CD14-positive monocyte (primary cell): ENCODE data around the gene TRMO. TPM values are rescaled to one million over a fixed set of nuclear protein-coding genes. Genes with fewer than 3 reads are reported as not detected.
"Not testable (repeated sequence)": the region's sequence is repeated elsewhere in the genome, so short reads cannot be mapped to it uniquely, and the experiment has no call there.

Experiments
- DNase-seq, 3 donors: peaks; one replicate each; pipeline ENCODE4 v3.0.0-alpha.2; 2011 to 2022
- H2AFZ ChIP-seq: 2 replicates; pipeline ENCODE4 v1.6.0; 2012; ENCODE audit warnings: mild to moderate bottlenecking, low read depth, low read length, inconsistent platforms; ENCODE audit not compliant: insufficient read depth, poor library complexity, severe bottlenecking
- H3K27ac ChIP-seq, 2 donors: 1 replicate in 1 of 2; 2 replicates in 1 of 2; pipeline ENCODE4 v1.5.1; 2012 to 2013; ENCODE audit warnings: low read length in 2 of 2, control low read depth in 1 of 2, inconsistent platforms in 1 of 2, low read depth in 1 of 2, mild to moderate bottlenecking in 1 of 2
- H3K27me3 ChIP-seq, 2 donors: one replicate each; pipeline versions ENCODE4 v1.6.0 to v1.6.1; 2011 to 2013; ENCODE audit warnings: low read length in 2 of 2; ENCODE audit not compliant: control insufficient read depth in 2 of 2, insufficient read depth in 2 of 2
- H3K36me3 ChIP-seq, 2 donors: replicated peaks in 1 of 2; 1 replicate in 1 of 2; 2 replicates in 1 of 2; pipeline versions ENCODE4 v1.5.1 to v1.6.1; 2012 to 2013; ENCODE audit warnings: low read length in 2 of 2, control low read depth in 1 of 2, inconsistent platforms in 1 of 2, mild to moderate bottlenecking in 1 of 2; ENCODE audit not compliant: insufficient read depth in 2 of 2, control insufficient read depth in 1 of 2
- H3K4me1 ChIP-seq, 2 donors: 1 replicate in 1 of 2; 2 replicates in 1 of 2; pipeline versions ENCODE4 v1.5.1 to v1.6.1; 2012 to 2013; ENCODE audit warnings: low read length in 2 of 2, control low read depth in 1 of 2, inconsistent platforms in 1 of 2, mild to moderate bottlenecking in 1 of 2, moderate library complexity in 1 of 2; ENCODE audit not compliant: insufficient read depth in 2 of 2, control insufficient read depth in 1 of 2
- H3K4me2 ChIP-seq: replicated peaks from 2 replicates; pipeline ENCODE3; 2012; ENCODE audit warnings: low read length, moderate library complexity, mild to moderate bottlenecking; ENCODE audit not compliant: poor library complexity, severe bottlenecking; ENCODE audit errors: extremely low read depth
- H3K4me3 ChIP-seq, 3 experiments: fragments of 200-600 bp in 1 of 3; sonication (generic) in 1 of 3; replicated peaks in 1 of 3; 1 replicate in 2 of 3; 2 replicates in 1 of 3; pipeline ENCODE4 v1.5.1; 2011 to 2013; ENCODE audit warnings: low read length in 3 of 3, mild to moderate bottlenecking in 3 of 3, control low read depth in 2 of 3, low read depth in 2 of 3, inconsistent platforms in 1 of 3, moderate library complexity in 1 of 3
- H3K79me2 ChIP-seq: 2 replicates; pipeline ENCODE4 v1.6.0; 2012; ENCODE audit warnings: mild to moderate bottlenecking, control low read depth, inconsistent platforms, low read length, moderate library complexity; ENCODE audit not compliant: insufficient read depth
- H3K9ac ChIP-seq: 2 replicates; pipeline ENCODE4 v1.6.0; 2017; ENCODE audit warnings: low read length, mild to moderate bottlenecking; ENCODE audit not compliant: insufficient read depth, poor library complexity, severe bottlenecking
- H3K9me3 ChIP-seq, 2 donors: replicated peaks in 1 of 2; 1 replicate in 1 of 2; 2 replicates in 1 of 2; pipeline versions ENCODE4 v1.5.1 to v1.6.1; 2012 to 2013; ENCODE audit warnings: low read length in 2 of 2, control low read depth in 1 of 2; ENCODE audit not compliant: control insufficient read depth in 1 of 2, insufficient read depth in 1 of 2
- H4K20me1 ChIP-seq: 2 replicates; pipeline ENCODE4 v1.6.0; 2012; ENCODE audit warnings: mild to moderate bottlenecking, low read length, control low read depth, moderate library complexity; ENCODE audit not compliant: insufficient read depth
- H3K27ac Mint-ChIP-seq, 7 donors: one replicate each; pipeline ENCODE4 v1.8.0; 2020; ENCODE audit warnings: mild to moderate bottlenecking in 7 of 7, mixed read lengths in 7 of 7, moderate library complexity in 6 of 7, inconsistent platforms in 2 of 7
- H3K27me3 Mint-ChIP-seq, 3 donors: one replicate each; pipeline ENCODE4 v1.8.0; 2021 to 2022; ENCODE audit warnings: low read depth in 3 of 3, mild to moderate bottlenecking in 3 of 3, mixed read lengths in 3 of 3, moderate library complexity in 3 of 3, inconsistent platforms in 1 of 3
- H3K36me3 Mint-ChIP-seq, 2 donors: one replicate each; pipeline ENCODE4 v1.8.0; 2020; ENCODE audit warnings: mixed read lengths in 2 of 2, inconsistent platforms in 1 of 2, mild to moderate bottlenecking in 1 of 2
- H3K4me1 Mint-ChIP-seq: one replicate; pipeline ENCODE4 v1.8.0; 2020; ENCODE audit warnings: mild to moderate bottlenecking, mixed read lengths
- H3K4me3 Mint-ChIP-seq, 2 donors: one replicate each; pipeline ENCODE4 v1.8.0; 2020; ENCODE audit warnings: mild to moderate bottlenecking in 2 of 2, mixed read lengths in 2 of 2, moderate library complexity in 1 of 2
- H3K9me3 Mint-ChIP-seq, 7 donors: one replicate each; pipeline ENCODE4 v1.8.0; 2020 to 2022; ENCODE audit warnings: mixed read lengths in 7 of 7, mild to moderate bottlenecking in 6 of 7, moderate library complexity in 6 of 7, inconsistent platforms in 2 of 7
- CTCF ChIP-seq: fragments of 200-600 bp; IDR thresholded peaks from one replicate; pipeline ENCODE4 v1.8.0; 2022; ENCODE audit warnings: antibody characterized with exemption, mild to moderate bottlenecking
- WGBS: methylation state at CpG from one replicate; pipeline ENCODE4 v1.1.5; 2013; ENCODE audit warnings: missing lambda C conversion rate; ENCODE audit not compliant: insufficient coverage; 5-methylcytosine and 5-hydroxymethylcytosine counted together
- intact Hi-C, 2 donors: fragments of 100-400 bp; cut with micrococcal nuclease; formaldehyde crosslinking; loops; one replicate each; pipeline versions ENCODE4 v1.15.0 to v1.15.1; 2023
- polyA plus RNA-seq, 3 donors: library from polyadenylated mRNA; depleted of rRNA in 1 of 3; unstranded in 2 of 3; stranded (reverse) in 1 of 3; fragments of 300-500 nt in 2 of 3; fragments of >200 nt in 1 of 3; fragmentation: Illumina TruSeq in 2 of 3; gene quantifications; 1 replicate in 2 of 3; 2 replicates in 1 of 3; pipeline ENCODE4 v1.2.3, GENCODE V29; 2012 to 2021

The TRMO gene
- polyA plus RNA-seq, 3 donors = 13.4 to 20.6 (median 13.5) TPM

GRCh38 chr9:97961361-97961760, 39.1 kb upstream of the TRMO start:
- H2AFZ ChIP-seq = no peak overlapping the region
- no peaks in the 10 kb centered on the region for H3K4me1 ChIP-seq
- H3K9me3 ChIP-seq = no peaks in the 10 kb centered on the region
- no CpG with 5 or more reads among the region's 2 CpGs for WGBS
- no peaks in the 10 kb centered on the region for H3K36me3 Mint-ChIP-seq
- no peak for TF ChIP-seq CTCF
- H3K27me3 Mint-ChIP-seq = peaks cover 0 to 2% (median 2%) of the 10 kb centered on the region in 3 donors
- H3K9ac ChIP-seq = no peak overlapping the region
- no peak overlapping the region for H3K4me2 ChIP-seq
- no peaks in the 10 kb centered on the region for H3K79me2 ChIP-seq
- H3K36me3 ChIP-seq = no peaks in the 10 kb centered on the region
- no peaks in the 10 kb centered on the region for H3K27me3 ChIP-seq
- H3K4me3 ChIP-seq = no peak overlapping the region
- H4K20me1 ChIP-seq = no peaks in the 10 kb centered on the region
- H3K27ac ChIP-seq = no peak overlapping the region
- no peaks in the 10 kb centered on the region for H3K4me1 Mint-ChIP-seq
- intact Hi-C loops = no loop called here
- DNase-seq = no peak
- H3K27ac Mint-ChIP-seq = no peak overlapping the region
- no peaks in the 10 kb centered on the region for H3K9me3 Mint-ChIP-seq
- H3K4me3 Mint-ChIP-seq = no peak overlapping the region

GRCh38 chr9:97960678-97961328, 38.5 kb upstream of the TRMO start:
- H3K4me1 ChIP-seq, H3K27me3 Mint-ChIP-seq, H3K9ac ChIP-seq, H3K36me3 ChIP-seq, H2AFZ ChIP-seq, H3K27ac Mint-ChIP-seq, intact Hi-C loops, DNase-seq, H4K20me1 ChIP-seq, H3K9me3 ChIP-seq, H3K79me2 ChIP-seq, H3K27me3 ChIP-seq, H3K4me3 Mint-ChIP-seq, H3K36me3 Mint-ChIP-seq, H3K4me2 ChIP-seq, H3K9me3 Mint-ChIP-seq, H3K4me3 ChIP-seq, H3K27ac ChIP-seq, H3K4me1 Mint-ChIP-seq: not testable (repeated sequence)
- WGBS = 100% methylated on average over 4 of the region's 9 CpGs
